Measurements from ENCODE around the gene VAMP5. TPM values are rescaled to one million over a fixed set of nuclear protein-coding genes. Genes with fewer than 3 reads are reported as not detected.
"Not testable (repeated sequence)": the region's sequence is repeated elsewhere in the genome, so short reads cannot be mapped to it uniquely, and the experiment has no call there.

The VAMP5 gene, protein sequence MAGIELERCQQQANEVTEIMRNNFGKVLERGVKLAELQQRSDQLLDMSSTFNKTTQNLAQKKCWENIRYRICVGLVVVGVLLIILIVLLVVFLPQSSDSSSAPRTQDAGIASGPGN
- total RNA-seq: 140 and 247 TPM in 2 replicates

DNA sequence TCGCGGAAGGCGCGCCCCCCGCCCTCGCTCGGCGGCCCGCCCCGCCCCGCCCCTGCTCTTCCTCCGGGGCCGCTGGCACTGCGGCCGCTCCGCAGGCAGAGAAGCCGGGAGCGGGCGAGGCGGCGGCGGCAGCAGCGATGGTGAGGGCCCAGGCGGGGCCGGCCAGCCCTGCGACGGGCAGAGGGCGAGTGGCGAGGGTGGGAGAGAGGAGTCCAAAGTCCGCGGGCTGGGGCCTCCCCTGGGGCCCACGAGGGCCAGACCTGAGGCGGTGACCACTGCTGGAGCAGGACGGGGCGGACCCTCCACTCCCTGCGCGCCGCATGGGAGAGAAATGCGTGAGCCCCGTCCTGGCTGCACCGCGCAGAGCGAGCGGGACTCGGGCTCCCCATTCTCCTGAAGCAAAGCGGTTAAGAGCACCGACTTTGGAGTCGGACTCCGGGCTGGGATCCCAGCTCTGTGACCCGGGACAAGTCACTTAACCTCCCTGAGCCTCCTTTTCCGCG lies at the start of gene VAMP5:
TSS of gene VAMP5 (plus strand) at position 78 of the 503 bp plus-strand sequence. CDS start at position 138, 60 bp downstream.
- no peak for DNase-seq (ENCODE audit: extremely low read depth, low read depth, low spot score)

DNA sequence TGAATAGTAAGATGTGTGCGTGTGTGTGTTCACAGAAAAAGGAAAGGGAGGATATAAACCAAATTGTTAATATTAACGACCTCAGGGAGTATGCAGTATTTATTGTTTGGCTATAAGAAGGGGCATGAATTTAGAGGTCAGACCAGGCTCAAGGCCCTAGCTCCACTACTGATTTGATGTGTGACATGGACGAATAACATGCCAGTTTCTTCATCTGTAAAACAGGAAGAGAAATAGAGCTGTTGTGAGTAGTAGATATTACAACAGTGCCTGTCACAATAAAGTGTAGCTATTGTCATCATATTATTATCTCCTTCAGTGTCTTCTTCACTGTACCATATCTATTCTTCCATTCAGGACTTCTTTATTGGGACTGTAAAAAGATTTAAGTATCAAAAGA lies 49.4 kb upstream of the VAMP5 start:
- no peak for DNase-seq (ENCODE audit: extremely low read depth, low read depth, low spot score)

DNA sequence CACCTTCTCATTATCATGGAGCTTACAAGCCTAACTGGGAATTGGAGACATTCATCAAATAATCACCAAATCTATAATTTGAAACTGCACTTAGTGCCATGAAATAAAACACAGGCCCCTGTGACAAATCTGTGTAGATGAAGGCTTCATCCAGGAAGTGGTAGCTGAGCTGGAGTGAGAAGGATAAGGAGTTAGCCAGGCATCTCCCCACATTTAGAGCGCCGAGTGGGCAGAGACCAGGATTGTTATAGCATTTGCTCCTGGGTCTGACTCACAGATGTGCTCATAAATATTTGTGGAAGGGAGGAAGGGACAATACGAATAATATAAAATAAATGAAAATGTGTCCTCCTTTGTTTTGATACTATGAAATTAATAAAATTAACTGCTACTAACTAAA lies 47.8 kb upstream of the VAMP5 start:
- no peak for DNase-seq (ENCODE audit: extremely low read depth, low read depth, low spot score)

DNA sequence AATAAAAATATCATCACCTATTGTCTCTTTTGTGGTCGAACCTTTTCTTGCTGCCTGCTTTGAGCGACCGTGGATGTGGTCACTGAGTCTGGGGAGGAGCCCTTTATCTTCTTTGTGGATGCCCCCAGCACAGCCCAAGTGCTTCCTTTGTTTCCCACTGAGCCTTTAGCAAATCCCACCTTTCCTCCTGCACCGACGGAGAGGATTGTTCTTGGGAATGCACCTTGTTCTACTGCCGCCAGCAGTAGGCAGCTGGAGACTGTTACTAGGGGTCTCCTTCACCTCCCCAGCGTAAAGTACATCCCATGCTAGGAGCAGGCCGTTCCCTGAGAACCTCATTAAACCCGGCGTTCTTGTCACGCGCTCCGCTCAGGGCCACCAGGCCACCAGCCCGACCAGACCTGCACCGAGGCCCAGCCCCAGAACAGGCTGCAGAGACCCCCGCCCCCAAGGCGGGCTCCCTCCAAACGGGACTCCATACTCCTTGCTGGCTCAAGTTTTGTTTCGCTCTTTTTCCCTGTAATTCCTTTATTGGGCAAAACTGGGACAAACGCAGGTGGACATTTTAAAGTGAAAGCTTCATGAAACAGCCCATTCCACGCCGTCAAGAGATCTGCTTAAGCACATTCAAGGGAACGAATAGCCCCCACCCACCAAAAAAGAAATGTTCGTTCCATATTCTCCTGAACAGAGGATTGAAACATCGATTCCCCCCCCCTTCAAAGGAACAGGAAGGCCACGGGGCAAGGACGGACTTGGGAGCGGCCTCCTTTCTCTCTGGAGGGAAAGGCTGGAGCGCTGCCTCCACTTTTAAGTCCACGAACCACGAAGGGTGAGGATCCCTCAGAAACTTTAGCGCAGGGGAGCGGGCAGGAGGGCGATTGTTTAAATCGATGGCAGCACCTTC lies 46.4 kb upstream of the VAMP5 start:
- no peak for DNase-seq (ENCODE audit: extremely low read depth, low read depth, low spot score)

DNA sequence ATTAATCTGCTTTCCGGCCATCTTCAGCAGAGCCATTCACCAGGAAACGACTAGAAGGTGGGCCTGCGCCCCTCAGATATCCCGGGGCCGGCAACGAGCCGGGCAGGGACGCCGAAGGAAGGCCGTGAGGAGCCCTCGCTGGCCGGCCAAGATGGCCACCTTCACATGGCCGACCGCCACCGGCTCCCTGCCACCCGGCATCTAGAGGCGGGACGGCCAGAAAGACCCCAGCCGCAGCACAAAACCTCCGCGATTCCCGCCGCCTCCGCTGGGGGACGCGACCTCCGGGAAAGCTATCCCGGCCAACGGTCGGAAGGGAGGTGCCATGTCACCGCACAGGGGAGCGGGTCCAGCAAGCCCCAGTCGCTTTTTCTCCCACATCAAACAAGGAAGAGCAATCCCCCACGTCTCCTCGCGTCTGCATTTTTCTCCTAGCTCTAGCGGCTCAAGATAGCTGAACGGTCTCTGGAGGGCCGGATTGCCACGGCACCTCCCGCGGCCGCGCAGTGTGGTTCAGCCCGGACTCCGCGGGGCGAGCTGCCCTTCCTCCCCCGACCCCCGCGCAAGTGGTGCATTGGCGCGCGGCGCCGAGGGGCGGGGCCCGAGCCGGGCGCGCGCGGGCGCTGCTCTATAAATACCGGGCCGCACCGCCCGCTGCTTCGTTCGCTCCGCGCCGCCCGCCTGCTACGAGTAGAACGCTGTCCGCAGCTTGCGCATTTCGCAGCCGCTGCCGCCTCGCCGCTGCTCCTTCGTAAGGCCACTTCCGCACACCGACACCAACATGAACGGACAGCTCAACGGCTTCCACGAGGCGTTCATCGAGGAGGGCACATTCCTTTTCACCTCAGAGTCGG lies 45.5 kb upstream of the VAMP5 start, which contains the start of gene MAT2A:
TSS of gene MAT2A (plus strand) at position 662 of the 854 bp plus-strand sequence. CDS start at position 782, 120 bp downstream.
- DNase-seq (ENCODE audit: extremely low read depth, low read depth, low spot score): no peak

DNA sequence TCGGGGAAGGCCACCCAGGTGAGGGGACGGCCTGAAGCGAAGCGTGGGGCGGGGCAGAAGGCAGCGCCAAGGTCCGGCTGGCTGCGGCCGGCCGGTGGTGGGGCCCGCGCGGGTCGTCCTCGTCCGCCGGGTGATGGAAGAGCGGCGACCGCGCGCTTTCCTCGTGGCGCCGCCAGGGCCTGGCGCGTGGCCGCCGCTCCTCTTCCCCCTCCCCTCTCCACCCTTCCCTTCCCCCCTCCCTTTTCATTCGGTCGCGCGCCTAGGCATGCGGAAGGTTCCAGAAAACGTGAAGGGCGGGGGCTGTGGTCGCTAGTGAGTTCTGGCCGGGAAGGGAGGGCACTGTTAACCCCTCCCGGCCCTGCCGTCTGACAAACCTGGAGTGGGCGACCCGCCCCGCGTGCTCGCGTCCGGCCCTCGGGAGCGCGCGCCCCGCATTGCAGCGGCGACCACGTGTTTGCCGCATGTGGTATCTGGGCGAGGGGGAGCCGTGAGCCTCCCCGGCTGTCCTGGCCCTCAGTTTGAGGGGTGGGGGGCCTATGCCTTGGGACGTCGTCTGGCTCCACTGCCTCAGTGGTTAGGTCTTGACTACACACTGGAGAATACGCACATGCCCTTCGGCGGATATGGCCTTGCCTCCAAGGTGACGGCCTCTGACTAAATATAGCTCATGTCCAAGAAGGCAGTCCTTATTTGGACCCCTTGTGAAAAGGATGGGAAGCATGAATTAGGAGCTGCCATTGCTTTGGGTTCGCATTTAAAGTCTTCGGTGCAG lies 44.7 kb upstream of the VAMP5 start:
- no peak for DNase-seq (ENCODE audit: extremely low read depth, low read depth, low spot score)

DNA sequence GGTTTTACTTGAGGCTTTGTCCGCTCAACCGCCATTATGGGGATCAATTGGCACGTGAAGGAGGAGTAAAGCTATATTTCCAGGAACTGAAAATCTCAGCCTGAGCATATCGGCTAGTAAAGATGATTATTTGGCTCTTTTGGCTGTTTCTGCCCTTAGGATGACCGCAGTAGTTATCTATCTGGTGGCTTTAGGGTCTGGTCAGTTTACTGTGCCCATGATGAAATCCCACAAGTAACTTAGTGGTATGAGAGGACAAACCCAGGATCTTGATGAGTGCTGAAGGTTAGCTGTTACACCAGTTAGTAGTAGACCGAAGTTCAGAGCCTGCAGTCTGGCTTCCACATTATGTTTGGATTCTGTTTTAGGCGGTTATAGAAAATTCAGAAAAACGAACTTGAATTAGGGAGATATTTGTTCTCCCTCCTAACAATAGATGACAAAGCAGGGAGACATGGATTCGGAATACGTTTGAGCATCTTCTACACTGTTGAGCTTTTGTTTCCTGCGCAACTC lies 44.0 kb upstream of the VAMP5 start:
- no peak for DNase-seq (ENCODE audit: extremely low read depth, low read depth, low spot score)

DNA sequence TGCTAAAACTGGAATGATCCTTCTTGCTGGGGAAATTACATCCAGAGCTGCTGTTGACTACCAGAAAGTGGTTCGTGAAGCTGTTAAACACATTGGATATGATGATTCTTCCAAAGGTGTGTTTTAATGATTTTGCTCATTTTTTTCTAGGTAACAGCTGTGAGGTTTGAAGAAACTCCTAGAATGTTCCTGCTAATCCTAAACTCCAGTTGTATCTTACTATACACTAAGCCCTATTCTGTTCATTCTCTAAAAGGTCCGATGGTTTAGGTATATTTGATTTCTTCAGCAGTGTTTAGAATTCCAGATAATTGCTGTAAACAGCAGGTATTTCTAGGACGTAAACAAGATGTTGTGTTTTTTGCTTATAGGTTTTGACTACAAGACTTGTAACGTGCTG lies 43.0 kb upstream of the VAMP5 start:
- no peak for DNase-seq (ENCODE audit: extremely low read depth, low read depth, low spot score)

DNA sequence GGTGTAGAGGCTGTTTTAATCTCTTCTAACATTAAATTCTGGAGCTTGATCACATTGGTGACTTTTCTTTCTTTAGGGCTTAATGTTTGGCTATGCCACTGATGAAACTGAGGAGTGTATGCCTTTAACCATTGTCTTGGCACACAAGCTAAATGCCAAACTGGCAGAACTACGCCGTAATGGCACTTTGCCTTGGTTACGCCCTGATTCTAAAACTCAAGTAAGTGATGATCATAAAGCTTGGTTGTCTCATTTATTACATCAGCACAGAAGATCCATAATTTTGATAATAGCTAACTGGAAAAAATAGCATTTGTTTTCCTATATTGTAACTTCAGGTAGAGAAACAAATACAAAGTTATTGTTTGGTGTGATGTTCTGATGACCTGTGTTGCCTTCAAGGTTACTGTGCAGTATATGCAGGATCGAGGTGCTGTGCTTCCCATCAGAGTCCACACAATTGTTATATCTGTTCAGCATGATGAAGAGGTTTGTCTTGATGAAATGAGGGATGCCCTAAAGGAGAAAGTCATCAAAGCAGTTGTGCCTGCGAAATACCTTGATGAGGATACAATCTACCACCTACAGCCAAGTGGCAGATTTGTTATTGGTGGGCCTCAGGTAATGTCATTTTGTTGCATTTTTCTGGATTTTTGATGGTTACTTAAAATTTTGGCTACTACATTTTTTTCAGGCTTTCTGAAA lies 42.3 kb upstream of the VAMP5 start:
- no peak for DNase-seq (ENCODE audit: extremely low read depth, low read depth, low spot score)

DNA sequence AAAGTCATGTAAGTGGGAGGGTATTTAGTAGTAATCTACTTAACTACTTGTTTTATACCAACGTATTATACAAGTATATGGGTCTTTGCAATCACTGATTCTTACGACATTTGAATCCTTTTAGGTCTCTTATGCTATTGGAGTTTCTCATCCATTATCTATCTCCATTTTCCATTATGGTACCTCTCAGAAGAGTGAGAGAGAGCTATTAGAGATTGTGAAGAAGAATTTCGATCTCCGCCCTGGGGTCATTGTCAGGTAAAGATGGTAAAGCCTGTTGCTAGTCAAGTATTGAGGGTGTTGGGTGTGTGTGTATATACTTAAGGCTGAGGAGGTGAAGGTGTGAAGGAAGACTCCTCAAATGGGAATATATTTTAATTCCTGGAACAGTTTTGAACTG lies 41.5 kb upstream of the VAMP5 start:
- DNase-seq (ENCODE audit: extremely low read depth, low read depth, low spot score): no peak

DNA sequence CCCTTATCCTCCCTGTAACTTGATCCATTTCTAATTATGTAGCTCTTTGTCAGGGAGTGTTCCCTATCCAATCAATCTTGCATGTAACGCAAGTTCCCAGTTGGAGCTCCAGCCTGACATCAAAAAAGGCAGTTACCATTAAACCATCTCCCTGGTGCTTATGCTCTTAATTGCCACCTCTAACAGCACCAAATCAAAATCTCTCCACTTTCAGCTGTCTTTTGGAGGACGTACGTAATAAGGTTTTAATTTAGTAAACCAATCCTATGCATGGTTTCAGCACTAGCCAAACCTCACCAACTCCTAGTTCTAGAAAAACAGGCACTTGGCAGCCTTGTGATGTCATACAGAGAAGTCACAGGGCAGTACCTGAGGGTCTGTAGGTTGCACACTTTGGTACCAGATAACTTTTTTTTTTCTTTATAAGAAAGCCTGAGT lies 40.0 kb upstream of the VAMP5 start:
- DNase-seq (ENCODE audit: extremely low read depth, low read depth, low spot score): not testable (repeated sequence)

DNA sequence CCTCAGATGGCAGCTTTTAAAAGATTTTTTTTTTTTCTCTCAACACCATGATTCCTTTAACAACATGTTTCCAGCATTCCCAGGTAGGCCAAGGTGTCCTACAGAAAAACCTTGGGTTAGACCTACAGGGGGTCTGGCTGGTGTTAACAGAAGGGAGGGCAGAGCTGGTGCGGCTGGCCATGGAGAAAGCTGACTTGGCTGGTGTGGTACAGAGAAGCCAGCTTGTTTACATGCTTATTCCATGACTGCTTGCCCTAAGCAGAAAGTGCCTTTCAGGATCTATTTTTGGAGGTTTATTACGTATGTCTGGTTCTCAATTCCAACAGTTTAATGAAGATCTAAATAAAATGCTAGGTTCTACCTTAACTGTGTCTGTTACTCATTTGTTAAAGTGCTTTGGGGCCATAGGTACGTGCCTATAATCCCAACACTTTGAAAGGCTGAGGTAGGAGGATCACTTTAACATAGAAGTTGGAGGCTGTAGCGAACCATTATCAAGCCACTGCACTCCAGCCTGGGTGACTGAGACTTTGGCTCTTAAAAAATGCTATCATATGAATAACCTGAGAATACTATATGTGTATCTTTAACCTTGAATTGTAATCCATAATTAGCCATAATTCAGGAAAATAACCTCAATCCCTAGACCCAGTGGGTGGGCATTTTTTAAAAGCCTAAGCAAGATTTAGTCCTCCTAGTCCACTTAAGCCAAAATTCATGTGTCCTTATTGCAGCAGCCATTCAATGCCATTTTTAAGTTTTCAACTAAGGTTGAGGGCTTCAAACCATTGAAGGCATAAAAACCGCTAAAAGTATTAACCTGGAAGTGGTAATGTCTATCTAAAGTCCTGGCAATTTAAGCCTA lies 39.1 kb upstream of the VAMP5 start:
- DNase-seq (ENCODE audit: extremely low read depth, low read depth, low spot score): not testable (repeated sequence)

DNA sequence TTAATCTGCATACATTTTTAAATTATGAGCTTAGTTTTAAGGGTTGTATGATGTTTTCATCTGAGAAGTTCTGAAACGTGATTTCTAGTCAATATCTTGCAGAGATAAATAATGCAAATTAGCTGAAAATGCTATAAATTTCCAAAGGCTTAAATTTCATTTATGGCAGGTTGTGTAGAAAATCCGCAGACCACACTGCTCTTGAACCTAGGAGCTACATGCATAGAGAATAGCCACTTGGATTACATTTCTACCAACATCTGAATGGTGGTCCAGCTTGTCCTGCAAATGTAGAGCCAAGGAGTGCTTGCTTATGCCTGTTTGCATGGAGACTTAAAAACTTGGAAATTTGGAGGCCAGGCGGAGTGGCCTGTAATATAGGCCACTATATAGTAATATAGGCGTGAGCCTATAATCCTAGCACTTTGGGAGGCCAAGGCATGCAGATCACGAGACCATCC lies 38.4 kb upstream of the VAMP5 start:
- DNase-seq (ENCODE audit: extremely low read depth, low read depth, low spot score): no peak

DNA sequence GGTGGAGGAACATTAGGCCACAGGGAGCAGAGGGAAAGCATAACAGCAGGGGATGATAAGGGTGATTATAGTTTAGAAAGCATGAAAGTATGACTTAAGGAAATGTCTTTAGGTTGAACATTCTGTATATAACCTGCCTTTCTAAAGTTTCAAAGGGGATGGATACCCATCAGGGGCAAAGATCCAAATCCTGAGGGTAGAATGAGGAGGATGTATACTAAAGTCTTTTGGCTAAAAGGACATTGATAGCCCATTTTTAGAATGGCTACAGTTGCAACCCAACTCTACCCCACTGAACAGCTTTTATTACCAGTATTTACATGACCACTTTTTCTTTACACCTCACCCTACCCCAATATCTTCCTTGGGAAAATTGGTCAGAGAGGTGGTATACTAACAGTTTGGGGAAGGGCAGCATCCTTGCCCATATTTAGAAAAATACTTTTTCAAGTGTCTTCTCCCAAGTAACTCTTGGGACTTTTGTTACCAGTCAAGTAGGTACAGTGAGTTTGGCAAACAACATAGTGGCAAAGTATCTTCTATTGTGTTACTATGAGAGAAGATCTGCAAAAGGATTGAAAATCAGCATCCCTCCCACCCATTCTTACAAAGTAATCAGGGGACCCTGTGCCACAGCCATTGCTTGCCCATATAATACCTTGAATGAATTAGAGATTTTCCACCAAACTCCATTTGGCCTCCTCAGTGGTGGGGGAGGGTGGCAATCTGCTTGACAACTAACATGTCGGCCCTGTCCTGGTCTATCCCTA lies 37.0 kb upstream of the VAMP5 start:
- no peak for DNase-seq (ENCODE audit: extremely low read depth, low read depth, low spot score)

DNA sequence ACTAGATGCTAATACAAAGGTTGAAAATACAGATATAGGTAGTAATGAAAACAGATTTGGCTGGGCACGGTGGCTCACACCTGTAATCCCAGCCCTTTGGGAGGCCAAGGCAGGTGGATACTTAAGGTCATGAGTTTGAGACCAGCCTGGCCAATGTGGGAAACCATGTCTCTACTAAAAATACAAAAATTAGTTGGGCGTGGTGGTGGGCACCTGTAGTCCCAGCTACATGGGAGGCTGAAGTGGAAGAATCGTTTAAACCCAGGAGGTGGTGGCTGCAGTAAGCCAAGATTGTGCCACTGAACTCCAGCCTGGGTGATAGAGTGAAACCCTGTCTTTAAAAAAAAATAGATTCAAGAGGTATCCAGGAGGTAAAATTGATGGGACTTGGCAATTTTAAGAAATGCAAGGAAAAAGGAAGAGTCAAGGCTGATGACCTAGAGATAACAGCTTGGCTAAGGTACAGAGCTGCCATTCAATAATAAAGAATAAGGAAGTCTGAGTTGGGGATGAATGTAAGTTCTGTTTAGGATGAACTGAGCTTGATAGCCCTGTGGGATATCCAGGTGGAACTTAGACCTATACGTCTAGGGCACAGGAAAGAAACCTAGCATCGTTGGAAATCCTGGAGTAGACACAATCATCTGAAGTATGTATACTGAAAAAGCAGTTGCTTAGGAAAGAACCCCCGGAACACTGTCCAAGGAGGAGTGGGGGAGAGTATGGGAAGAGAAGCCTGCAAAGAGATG lies 36.2 kb upstream of the VAMP5 start:
- no peak for DNase-seq (ENCODE audit: extremely low read depth, low read depth, low spot score)

DNA sequence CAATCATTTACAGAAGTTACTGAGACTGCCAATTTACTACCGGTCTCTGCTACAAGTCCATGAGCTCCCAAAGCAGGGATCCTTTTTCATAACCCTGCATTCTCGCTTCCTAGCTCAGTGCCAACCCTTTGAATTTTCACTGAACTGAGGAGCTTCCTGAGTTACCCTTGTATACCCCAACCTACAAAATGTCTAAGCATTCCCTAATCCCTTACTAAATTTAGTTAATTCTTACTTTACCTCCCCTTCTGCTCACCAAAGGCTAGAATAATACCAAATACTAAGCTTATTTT lies 35.7 kb upstream of the VAMP5 start:
- no peak for DNase-seq (ENCODE audit: extremely low read depth, low read depth, low spot score)

DNA sequence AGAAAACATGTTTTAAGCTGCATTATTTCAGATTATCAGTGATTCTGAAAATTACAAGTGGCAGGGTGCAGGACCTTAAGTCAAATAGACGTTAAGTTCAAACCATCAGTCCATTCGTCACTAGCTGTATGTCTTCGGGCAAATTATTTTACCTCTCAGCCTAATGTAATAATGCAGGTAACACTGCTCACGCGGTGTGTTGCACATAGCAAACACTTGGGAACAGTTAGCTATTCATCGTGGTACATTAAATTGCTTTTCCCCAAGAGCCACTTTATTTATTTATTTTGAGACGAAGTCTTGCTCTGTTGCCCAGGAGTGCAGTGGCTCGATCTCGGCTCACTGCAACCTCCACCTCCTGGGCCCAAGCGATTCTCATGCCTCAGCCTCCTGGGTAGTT lies 35.1 kb upstream of the VAMP5 start:
- no peak for DNase-seq (ENCODE audit: extremely low read depth, low read depth, low spot score)
